H1 (cell line): Measurements from ENCODE around the gene PPP1R12B.
"Not testable (repeated sequence)": the region's sequence is repeated elsewhere in the genome, so short reads cannot be mapped to it uniquely, and the experiment has no call there.

Source experiments
- CTCF ChIP-seq, 3 experiments: IDR thresholded peaks; 1 replicate in 2 of 3; 2 replicates in 1 of 3; pipeline versions ENCODE4 v1.5.1 to v1.6.1; 2011; ENCODE audit warnings: low read length in 3 of 3, mild to moderate bottlenecking in 3 of 3, inconsistent platforms in 2 of 3, low read depth in 1 of 3, moderate library complexity in 1 of 3; ENCODE audit not compliant: insufficient read depth in 1 of 3; ENCODE audit errors: control extremely low read depth in 1 of 3
- JUND ChIP-seq: IDR thresholded peaks from 2 replicates; pipeline ENCODE4 v1.6.1; 2011; ENCODE audit warnings: mild to moderate bottlenecking, improper control_type of control experiment, low read length
- POLR2A ChIP-seq, 2 experiments: IDR thresholded peaks; 1 replicate in 1 of 2; 2 replicates in 1 of 2; pipeline ENCODE4 v1.6.1; 2011; ENCODE audit warnings: low read depth in 2 of 2, low read length in 2 of 2, mild to moderate bottlenecking in 2 of 2; ENCODE audit errors: control extremely low read depth in 1 of 2

GRCh38 chr1:202623476-202623875 is 275.0 kb downstream of the PPP1R12B start:
- not testable (repeated sequence) for TF ChIP-seq CTCF (IDR thresholded peaks at IDR 0.05; ENCODE audit: control extremely low read depth in 1 of 3, insufficient read depth in 1 of 3, low read depth in 1 of 3, low read length in 3 of 3); POLR2A (IDR thresholded peaks at IDR 0.05; ENCODE audit: control extremely low read depth in 1 of 2, low read depth in 2 of 2, low read length in 2 of 2); JUND
